Brain pericyte (primary cell): ENCODE measurements around the gene FAM32A.
"Not testable (repeated sequence)": the region's sequence is repeated elsewhere in the genome, so short reads cannot be mapped to it uniquely, and the experiment has no call there.

Source experiments
- DNase-seq: peaks from one replicate; pipeline ENCODE4 v3.0.0-alpha.2; 2012; ENCODE audit warnings: low read depth, low spot score

The FAM32A gene

DNA sequence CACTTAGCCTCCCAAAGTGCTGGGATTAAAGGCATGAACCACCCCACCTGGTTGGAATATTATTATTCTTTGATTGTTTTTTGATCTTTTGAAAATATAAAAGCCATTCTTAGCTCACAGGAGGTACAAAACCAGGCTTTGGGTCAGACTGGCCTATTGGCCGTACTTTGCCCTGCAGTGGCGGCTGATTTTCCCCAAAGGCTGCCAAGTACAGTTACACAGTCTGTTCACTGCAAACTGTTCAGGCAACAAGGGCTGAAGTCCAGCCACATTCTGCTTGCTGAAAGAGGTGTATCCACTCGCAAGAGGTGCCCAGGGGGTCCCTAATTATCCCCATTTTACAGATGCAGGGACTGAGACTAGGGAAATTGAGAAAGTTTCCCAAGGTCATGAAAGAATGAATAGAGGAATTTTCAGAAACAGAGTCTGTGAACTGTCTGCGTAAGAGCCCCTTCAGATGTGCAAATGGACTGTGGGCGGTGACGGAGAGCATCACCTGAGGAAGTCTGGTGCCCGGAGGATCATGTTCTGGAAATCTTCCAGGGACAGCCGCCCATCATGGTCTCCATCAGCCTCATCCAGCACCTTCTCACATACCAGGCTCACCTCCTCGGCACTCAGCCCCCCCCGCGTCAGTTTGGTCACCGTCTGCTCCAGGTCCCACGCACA, 20.9 kb upstream of the FAM32A start:
- no peak for DNase-seq

DNA sequence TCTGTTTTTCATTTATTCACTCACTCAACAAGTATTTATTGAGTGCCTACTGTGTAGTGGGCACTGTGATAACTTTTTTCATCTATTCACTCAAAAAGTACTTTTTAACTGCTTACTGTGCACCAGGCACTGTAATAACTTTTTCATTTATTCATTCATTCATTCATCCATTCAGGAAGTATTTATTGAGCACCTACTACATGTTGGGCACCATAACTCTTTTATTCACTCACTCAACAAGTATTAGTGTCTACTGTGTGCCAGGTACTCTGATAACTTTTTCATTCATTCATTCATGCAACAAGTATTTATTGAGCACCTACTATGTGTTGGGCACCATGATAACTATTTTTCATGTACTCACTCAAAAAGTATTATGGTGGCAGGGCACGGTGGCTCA, 18.8 kb upstream of the FAM32A start:
- no peak for DNase-seq

DNA sequence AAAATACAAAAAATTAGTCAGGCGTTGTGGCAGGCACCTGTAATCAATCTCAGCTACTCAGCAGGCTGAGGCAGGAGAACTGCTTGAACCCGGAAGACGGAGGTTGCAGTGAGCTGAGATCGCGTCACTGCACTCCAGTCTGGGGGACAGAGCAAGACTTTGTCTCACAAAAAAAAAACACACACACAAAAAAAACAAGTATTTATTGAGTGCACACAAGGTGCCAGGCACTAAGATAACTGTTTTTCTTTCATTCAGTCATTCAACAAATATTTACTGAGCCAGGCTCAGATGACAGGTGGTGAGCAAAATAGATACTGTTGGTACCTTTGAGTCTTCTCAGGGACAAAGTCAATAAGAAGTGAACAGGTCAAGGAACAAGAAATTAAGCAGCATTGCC, 18.2 kb upstream of the FAM32A start:
- DNase-seq, result no peak

DNA sequence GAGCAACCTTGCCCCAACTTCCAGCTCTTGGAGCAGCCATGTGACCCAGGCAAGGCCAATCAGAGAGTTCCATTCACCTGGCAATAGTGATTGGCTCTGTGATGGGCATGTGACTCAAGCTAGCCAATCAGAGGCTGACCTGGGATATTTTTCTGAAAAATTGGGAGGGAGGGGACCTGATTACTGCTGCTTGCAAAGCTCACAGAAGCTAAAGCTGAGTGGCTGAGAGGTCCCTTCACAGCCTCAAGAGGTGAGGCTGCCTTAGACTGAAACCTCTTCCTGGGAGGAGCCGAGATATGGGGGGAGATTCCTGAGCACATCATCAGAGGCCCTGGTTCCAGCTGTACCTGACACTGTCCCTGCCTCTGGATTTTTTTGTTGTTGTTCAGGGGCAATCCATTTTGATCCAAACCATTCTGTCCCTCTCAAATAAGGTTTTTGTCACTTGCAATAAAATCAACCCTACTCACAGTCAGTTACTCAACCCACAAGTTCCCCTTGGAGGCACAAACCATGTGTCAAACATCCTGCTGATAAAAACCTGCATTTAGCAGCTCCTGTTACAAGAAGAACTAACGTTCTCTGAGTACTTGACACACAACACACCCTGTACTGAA, 16.6 kb upstream of the FAM32A start:
- DNase-seq, result no peak

DNA sequence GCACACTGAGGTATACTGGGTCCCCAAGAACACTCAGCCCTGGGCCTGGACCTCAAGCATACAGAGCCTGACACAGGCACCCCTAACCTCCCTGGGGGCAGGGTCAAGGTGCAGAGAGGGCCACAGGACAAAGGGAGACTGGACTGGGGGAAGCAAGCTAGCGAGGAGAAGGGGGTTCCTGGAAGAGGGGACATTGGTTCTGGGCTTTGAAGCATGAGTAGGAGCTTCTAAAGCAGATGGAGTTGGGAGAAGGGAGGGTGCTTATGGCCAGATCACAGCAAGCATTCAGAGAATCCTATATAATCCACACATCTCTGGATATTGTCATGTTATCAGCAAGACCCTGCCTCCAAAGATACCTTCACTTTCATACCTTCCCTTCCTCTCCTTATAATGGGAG, 15.1 kb upstream of the FAM32A start:
- no peak for DNase-seq

DNA sequence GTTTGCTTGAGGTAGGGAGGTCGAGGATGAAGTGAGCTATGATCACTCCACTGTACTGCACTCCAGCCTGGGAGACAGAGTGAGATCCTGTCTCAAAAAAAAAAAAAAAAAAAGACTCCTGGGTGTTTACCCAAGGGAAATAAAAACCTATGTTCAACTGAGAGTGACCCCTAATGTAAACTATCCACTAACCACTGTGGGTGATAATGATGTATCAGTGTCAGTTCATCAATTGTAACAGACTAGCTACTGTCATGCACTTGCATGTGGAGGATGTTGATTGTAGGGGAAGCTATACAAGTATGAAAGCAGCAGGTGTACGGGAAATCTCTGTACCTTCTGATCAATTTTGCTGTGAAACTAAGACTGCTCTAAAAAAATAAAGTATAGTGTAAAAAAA, 9.3 kb upstream of the FAM32A start:
- DNase-seq, result no peak

DNA sequence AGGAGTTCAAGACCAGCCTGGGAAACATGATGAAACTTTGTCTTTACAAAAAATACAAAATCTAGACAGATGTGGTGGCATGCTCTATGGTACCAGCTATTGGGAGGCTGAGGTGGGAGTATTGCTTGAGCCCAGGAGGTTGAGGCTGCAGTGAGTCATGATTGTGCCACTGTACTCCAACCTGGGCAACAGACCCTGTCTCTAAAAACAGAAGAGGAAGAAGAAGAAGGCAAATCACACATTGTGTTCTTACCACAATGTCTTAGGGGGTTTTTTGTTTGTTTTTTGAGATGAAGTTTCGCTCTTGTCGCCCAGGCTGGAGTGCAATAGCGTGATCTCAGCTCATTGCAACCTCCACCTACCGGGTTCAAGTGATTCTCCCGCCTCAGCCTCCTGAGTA, 6.3 kb upstream of the FAM32A start:
- DNase-seq, result not testable (repeated sequence)

DNA sequence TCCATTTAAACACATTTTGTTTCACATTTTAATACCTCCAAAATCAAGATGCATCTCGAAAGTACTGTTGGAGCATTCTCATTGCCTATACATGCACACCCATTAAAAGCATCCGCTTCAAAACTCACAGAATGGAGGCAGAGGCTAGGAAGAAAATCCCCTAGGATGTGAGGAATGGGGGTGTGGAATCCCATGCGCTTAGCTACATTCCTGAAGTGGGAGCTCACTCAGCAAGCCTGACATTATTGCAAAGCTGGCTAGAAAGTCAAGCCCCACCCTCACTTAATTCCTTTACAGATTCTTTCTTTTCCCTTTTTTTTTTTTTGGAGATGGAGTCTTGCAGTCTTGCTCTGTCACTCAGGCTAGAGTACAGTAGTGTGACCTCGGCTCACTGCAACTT, 4.6 kb upstream of the FAM32A start:
- no peak for DNase-seq

DNA sequence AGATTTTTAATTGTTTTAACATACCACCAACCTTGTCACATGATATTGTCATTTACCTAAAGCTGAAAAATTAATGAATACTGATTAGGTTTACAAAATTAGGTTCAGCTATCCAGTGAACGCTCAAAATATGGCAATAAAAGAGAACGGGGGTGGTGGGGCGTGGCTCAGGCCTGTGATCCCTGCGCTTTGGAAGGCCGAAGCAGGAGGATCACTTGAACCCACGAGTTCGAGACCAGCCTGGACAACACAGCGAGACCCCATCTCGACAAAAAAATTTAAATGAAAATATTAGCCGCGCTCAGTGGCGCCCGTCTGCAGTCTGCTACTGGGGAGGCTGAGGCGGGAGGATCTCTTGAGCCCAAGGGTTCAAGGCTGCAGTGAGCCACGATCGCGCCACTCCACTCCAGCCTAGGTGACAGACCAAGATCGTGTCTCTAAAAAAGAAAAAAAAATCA, 516 bp upstream of the FAM32A start:
- no peak for DNase-seq

DNA sequence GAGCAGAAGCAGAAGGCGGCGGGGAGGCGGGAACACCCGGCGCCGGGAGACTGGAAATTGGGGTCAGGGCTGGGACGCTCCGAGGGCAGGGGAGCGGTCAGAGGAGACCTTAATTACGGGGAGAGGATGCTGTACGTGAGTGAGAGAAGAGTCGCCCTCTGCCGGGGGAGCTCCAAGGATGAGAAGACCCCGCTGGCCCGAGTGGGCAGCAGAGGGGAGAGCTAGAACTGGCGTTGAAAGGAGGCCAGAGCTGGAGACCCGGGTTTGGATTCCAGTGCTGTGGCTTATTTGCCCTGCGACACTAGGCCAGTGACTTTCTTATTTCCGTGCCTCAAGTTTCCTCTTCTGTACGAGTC, 536 bp downstream of the FAM32A start:
- DNase-seq, result no peak

DNA sequence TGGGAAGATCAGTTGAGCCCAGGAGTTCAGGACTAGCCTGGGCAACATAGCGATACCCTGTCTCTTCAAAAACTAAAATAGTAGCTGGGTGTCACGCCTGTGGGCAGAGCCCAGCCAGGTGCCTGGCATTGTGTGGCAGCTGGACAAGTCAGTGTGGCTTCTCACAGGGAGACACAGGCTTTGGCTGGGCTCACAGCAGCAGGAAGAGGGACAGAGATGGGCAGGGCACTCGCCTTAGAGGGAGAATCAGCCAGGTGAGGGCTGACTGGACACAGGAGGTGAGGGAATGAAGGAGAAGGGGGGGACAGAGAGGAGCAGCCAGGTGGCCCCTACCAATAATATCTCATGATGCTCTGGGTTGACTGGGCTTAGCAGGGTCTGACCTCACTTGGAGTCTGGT, 3.3 kb downstream of the FAM32A start:
- DNase-seq, result no peak

DNA sequence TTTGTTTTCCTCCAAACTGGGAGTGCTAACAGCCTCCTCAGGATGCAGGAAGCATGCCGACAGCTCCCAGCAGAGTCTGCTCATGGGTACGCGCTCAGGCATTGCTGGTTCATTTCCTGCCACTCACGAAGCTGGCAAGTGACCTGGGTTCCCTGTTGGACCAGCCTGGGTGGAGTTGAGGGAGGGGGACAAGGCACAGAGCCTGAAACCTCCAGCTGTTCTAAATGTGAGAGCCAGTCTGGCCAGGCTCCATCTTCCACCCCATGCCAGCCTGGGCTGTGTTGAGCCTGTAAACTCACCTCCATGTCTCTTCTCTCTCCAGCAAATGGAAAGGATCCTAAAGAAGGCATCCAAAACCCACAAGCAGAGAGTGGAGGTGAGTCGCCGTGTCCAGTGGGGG, 5.0 kb downstream of the FAM32A start:
- DNase-seq, result no peak

DNA sequence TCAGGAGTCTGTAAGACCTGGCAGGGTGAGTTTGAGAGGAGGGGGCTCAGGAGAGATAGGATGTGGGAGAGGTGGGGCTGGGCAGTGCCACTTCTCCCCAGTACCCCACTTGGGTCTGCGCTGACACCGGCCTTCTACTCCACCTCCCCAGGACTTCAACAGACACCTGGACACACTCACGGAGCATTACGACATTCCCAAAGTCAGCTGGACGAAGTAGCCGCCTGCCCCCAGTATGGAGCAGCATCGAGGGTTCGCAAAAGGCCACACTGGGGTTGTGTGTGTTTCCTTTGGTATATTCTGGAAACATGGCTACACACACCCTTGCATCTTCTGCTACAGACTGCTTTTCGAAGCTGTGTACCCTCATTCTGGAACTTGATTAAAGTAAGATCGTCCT, 5.5 kb downstream of the FAM32A start:
- no peak for DNase-seq

DNA sequence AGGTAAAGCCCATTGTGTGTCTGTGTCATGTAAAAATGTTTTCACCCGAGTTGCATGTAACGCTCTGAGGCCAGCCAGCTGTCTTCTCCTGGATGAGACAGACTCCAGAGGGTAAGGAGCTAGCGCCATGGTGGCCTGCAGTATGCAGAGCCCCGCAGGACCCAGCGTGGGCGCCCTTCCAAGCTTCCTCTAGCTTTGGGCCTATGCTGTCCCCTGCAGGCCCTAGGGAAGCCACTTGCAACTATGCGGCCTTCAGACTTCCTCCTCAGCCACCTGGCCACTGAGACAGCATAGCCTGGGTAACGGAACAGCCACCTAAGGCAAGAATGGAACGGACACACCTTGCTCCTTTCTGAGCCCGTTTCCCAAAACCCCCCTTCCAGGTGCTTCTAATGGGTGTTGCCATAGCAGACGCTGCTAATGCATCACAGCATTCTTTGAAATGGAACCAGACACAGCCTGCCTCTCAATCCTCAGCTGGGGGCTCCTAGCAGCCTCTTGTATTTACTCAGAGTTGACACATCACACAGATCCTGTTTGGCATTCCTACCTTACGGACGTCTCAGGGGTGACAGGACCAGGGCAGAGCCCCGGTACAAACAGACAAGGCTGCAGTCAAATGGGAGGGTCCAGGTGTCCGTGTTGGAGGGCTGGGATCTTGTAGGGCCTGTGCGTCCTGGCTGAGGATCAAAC, 6.2 kb downstream of the FAM32A start:
- DNase-seq, result no peak

DNA sequence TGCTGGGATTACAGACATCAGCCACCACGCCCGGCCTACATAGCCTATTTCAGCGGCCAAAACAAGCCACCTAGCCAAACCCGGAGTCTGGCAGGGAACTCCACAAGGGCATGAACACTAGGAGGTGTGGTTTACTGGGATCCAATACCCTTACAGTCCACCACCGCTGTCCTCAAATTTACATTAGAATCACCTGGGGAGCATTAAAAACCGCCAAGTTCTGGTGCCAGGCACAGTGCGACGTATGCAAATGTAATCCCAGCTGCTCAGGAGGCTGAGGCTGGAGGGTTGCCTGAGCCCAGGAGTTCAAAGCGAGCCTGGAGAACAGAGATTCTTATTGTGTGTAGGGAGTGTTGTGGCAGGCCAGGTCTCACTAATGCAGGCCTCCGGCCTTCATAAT, 8.3 kb downstream of the FAM32A start:
- DNase-seq, result no peak

DNA sequence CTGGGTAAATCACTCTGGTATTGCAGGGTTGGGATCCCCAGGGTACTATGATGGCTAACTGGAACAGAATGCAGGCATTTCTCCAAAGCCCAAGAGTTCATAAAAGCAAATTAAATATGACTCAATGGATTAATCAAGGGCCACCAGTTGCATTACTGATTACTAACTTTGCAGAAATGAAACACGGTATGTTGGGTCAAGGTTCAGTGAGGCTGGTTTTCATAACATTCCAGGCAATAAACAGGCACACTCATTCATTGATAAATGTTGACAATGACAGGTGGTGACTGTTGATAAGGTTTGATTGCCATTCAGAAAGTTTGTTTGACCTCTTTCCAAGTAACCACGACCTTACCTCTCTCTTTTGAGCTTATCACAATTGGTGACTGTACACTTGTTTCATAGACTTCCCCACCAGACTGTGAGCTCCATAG, 12.0 kb downstream of the FAM32A start:
- DNase-seq, result peak; percentile 6

DNA sequence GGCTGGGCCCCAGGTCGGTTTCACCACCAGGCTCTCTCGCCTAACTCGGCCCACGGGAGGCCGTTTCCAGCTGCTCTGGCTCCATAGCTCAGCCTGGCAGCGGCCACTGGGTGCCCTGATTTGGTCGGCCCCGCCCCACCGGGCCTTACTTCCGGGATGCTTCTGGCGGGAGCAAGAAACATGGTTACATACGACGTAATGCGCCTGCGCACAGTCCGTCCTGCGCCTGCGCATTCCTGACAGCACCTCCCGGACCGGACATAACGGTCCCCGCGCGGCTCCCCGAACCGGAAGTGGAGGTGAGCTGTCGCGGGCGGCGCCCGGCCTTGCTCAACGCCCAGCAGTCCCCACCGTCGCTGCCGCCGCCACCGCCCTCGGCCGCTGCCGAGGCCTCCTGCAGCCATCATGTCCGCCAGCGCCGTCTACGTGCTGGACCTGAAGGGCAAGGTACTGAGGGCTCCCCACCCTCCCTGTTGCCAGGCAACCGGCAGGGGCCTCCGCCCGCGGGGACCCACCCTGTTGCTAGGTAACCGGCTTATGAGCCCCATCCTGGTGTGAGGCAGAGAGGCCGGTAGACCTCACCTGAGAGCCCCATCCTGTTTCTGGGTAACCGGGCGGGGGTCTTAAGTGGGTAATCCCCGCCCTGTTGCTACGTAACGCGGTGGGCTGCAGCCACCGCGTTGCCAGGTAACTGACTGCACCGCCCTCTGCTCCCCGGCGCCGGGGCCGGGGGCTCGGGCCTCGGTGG, 12.6 kb downstream of the FAM32A start, which contains the start of gene AP1M1:
Gene AP1M1, plus strand, starts transcription at position 290 of the 748 bp plus-strand sequence. Its CDS starts 116 bp downstream, at position 406.
- DNase-seq, result peak; percentile 85

DNA sequence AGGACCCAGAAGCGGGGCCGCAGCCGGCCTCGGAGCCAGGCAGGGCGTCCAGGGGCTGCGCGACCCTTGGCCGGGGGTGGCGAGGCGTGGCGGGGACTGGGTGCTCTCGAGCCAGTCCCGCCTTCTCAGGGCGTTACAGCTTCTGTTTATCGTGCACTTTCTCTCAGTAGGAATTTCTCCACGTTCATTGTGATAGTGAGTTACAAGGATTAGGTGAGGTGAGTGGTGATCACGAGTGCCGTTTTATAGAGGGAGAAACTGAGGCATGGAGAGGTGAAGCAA, 13.1 kb downstream of the FAM32A start:
- DNase-seq, result no peak

DNA sequence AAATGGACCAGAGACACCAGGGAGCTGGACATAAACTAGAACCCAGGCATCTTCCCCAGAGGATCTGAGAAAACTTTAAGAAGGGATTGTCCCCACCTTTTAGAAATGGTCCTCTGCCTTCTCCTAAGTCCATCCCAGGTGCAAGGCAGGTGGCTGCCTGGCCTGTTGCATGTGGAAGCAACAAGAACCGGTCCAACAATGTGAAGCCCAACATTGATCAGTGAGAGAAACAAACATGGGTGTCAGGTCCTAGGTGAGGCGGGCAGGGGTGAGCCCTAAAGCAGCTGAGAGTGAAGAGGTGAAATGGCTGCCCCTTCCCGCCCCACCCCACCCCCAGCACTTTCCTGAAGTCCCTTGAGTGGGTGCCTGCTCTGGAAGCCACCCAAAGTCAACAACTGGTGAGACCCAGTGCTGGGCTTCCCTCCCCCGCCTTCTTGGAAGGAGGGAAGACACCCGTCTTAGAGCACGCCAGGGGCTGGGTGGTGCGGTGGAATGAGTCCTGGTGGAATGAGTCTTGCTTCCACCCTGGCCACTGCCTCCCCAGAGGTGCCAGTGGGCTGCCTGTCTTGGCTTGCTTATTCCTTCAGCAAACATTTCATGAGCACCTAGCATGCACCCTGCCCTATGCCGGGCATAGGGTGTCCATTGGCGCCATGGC, 14.2 kb downstream of the FAM32A start:
- DNase-seq, result no peak

DNA sequence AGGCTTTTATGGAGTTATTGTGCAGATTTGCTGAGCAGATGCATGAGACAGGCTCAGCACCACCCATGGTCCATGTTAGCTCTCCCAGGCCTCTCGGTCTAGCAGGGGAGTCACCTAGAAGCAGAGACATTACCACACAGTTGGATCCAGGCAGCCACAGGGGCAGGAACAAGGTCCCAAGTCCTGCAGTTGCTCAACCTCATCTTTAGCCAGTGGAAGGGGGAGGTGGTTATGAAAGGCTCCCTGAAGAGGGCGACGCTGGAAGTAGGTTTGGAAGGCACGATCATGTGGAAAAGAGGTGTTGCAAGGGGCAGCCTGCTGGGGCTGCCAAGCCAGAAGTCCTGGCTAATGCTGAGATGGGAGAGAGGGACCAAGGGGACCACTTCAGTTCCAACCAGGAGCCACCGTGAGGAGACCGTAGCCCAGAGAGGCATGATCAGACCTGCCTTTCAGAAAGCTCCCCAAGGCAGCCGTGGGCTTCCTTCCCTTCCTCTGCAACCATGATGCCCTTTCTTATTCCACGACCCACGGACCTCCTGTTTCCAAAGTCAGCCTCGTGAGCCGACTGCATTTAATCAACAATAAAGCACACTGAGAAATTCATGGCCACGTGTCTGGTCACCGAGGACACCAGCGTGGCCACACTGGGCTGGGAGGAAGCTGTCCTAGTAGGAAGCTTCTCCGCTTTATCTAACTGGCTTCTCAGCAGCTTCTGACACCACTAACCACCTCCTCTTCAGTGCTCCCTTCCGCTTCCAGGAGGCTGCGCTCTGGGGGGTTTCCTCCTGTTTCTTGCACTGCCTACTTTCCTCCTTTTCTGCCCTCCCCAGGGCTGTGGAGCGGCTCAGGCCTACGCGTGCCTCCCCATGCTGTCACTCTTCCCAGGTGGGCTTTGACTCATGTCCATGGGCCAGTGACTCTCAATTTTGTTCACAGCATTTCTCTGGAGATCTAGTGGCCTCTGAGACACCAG, 15.1 kb downstream of the FAM32A start:
- no peak for DNase-seq

DNA sequence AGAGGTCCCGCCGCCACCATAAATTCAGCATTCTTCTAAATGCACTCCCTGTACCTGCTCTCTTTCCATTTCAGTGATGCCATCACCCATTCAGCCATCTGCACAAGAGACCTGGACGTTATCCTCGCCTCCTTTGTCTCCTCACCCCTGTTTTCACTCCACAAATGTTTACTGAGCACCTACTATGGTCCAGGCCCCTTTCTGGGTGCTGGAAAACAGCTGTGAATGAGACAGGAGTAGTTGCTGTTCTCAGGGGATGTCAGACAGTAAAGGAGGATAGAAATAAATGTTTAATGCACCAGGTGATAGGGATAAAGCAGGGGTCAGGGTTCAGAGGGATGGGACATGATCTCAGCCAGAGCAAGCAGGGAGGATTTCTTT, 15.8 kb downstream of the FAM32A start:
- no peak for DNase-seq
